ENCODE data around the gene AOC1.
"Not testable (repeated sequence)": the region's sequence is repeated elsewhere in the genome, so short reads cannot be mapped to it uniquely, and the experiment has no call there.

Gene AOC1

GRCh38 chr7:150852371-150852905, at the start of gene AOC1:
TSS of gene AOC1 (plus strand) at chr7:150852517. CDS start at chr7:150856471, 3,954 bp downstream.
- DNase-seq (ENCODE audit: low read depth in 2 of 2) = no peak

- DNase-seq (ENCODE audit: low read depth in 2 of 2) = no peak
Measured at GRCh38 chr7:150803161-150803860, 49.0 kb upstream of the AOC1 start.

GRCh38 chr7:150804802-150805201, 47.5 kb upstream of the AOC1 start:
- no peak for DNase-seq (ENCODE audit: low read depth in 2 of 2)

GRCh38 chr7:150805864-150806263, 46.5 kb upstream of the AOC1 start:
- DNase-seq (ENCODE audit: low read depth in 2 of 2) = no peak

- no peak for DNase-seq (ENCODE audit: low read depth in 2 of 2)
Measured at GRCh38 chr7:150806454-150806853, 45.9 kb upstream of the AOC1 start.

GRCh38 chr7:150806863-150807262, 45.5 kb upstream of the AOC1 start:
- DNase-seq (ENCODE audit: low read depth in 2 of 2) = no peak

- not testable (repeated sequence) for DNase-seq (ENCODE audit: low read depth in 2 of 2)
Measured at GRCh38 chr7:150807616-150808438, 44.5 kb upstream of the AOC1 start.

- DNase-seq (ENCODE audit: low read depth in 2 of 2) = no peak
Measured at GRCh38 chr7:150814328-150815001, 37.9 kb upstream of the AOC1 start.

GRCh38 chr7:150818971-150819370, 33.3 kb upstream of the AOC1 start:
- DNase-seq (ENCODE audit: low read depth in 2 of 2) = no peak

- no peak for DNase-seq (ENCODE audit: low read depth in 2 of 2)
Measured at GRCh38 chr7:150820148-150820547, 32.2 kb upstream of the AOC1 start.

- no peak for DNase-seq (ENCODE audit: low read depth in 2 of 2)
Measured at GRCh38 chr7:150820578-150821198, 31.6 kb upstream of the AOC1 start.

- no peak for DNase-seq (ENCODE audit: low read depth in 2 of 2)
Measured at GRCh38 chr7:150823043-150823442, 29.3 kb upstream of the AOC1 start.

GRCh38 chr7:150823484-150824126, 28.7 kb upstream of the AOC1 start:
- no peak for DNase-seq (ENCODE audit: low read depth in 2 of 2)

- DNase-seq (ENCODE audit: low read depth in 2 of 2) = no peak
Measured at GRCh38 chr7:150824379-150825177, 27.7 kb upstream of the AOC1 start.

- DNase-seq (ENCODE audit: low read depth in 2 of 2) = no peak
Measured at GRCh38 chr7:150826061-150826849, 26.1 kb upstream of the AOC1 start.

GRCh38 chr7:150828384-150828783, 23.9 kb upstream of the AOC1 start:
- DNase-seq (ENCODE audit: low read depth in 2 of 2) = no peak

GRCh38 chr7:150829426-150829825, 22.9 kb upstream of the AOC1 start:
- DNase-seq (ENCODE audit: low read depth in 2 of 2) = no peak

- DNase-seq (ENCODE audit: low read depth in 2 of 2) = no peak
Measured at GRCh38 chr7:150830937-150831336, 21.4 kb upstream of the AOC1 start.

- no peak for DNase-seq (ENCODE audit: low read depth in 2 of 2)
Measured at GRCh38 chr7:150831851-150832250, 20.5 kb upstream of the AOC1 start.

- DNase-seq (ENCODE audit: low read depth in 2 of 2) = no peak
Measured at GRCh38 chr7:150835019-150835418, 17.3 kb upstream of the AOC1 start.

All from stimulated activated CD4-positive, alpha-beta T cell treated with anti-CD3 and anti-CD28 coated beads, Interleukin-12 subunit alpha, Interleukin-12 subunit beta, amount 100 ng/mL, for 24 hours (primary cell).